Dedifferentiated amniotic fluid mesenchymal stem cell (primary cell): ENCODE measurements around the gene ZBTB21.

Experiments
- DNase-seq: peaks from one replicate; pipeline ENCODE4 v3.0.0-alpha.2; 2016; ENCODE audit errors: extremely low spot score

ZBTB21 gene

GRCh38 chr21:42039911-42040351, 29.8 kb upstream of the ZBTB21 start:
- DNase-seq = no peak

GRCh38 chr21:42039470-42039901, 29.3 kb upstream of the ZBTB21 start:
- no peak for DNase-seq

GRCh38 chr21:42038826-42039425, 28.8 kb upstream of the ZBTB21 start:
- DNase-seq = peak; percentile 21

- no peak for DNase-seq
These were observed 28.2 kb upstream of the ZBTB21 start for GRCh38 chr21:42038393-42038792.

GRCh38 chr21:42037943-42038342, 27.8 kb upstream of the ZBTB21 start:
- DNase-seq = no peak

- DNase-seq = no peak
These were observed 27.4 kb upstream of the ZBTB21 start for GRCh38 chr21:42037516-42037915.

- DNase-seq = no peak
These were observed 26.2 kb upstream of the ZBTB21 start for GRCh38 chr21:42036313-42036712.

- no peak for DNase-seq
These were observed 22.8 kb upstream of the ZBTB21 start for GRCh38 chr21:42032968-42033367.

GRCh38 chr21:42032266-42032665, 22.1 kb upstream of the ZBTB21 start:
- DNase-seq = no peak

GRCh38 chr21:42031816-42032215, 21.7 kb upstream of the ZBTB21 start:
- no peak for DNase-seq

GRCh38 chr21:42031241-42031640, 21.1 kb upstream of the ZBTB21 start:
- no peak for DNase-seq

GRCh38 chr21:42030311-42030710, 20.2 kb upstream of the ZBTB21 start:
- no peak for DNase-seq

GRCh38 chr21:42028766-42029425, 18.7 kb upstream of the ZBTB21 start:
- DNase-seq = no peak

GRCh38 chr21:42027822-42028765, 17.9 kb upstream of the ZBTB21 start:
- DNase-seq = no peak

GRCh38 chr21:42027085-42027821, 17.1 kb upstream of the ZBTB21 start:
- no peak for DNase-seq

GRCh38 chr21:42026082-42026435, 15.9 kb upstream of the ZBTB21 start:
- no peak for DNase-seq

- DNase-seq = no peak
These were observed 15.4 kb upstream of the ZBTB21 start for GRCh38 chr21:42025376-42026081.

GRCh38 chr21:42022906-42023305, 12.7 kb upstream of the ZBTB21 start:
- DNase-seq = no peak

GRCh38 chr21:42022091-42022430, 11.9 kb upstream of the ZBTB21 start:
- DNase-seq = no peak

- DNase-seq = no peak
These were observed 11.4 kb upstream of the ZBTB21 start for GRCh38 chr21:42021371-42022090.

GRCh38 chr21:42019706-42020105, 9.5 kb upstream of the ZBTB21 start:
- no peak for DNase-seq
